Hindlimb muscle (tissue), 1 donor: Measurements from ENCODE around the gene SOX8. TPM values are rescaled to one million over a fixed set of nuclear protein-coding genes. Genes with fewer than 3 reads are reported as not detected.
"Not testable (repeated sequence)": the region's sequence is repeated elsewhere in the genome, so short reads cannot be mapped to it uniquely, and the experiment has no call there.

Experiments used
- DNase-seq: peaks from one replicate; pipeline ENCODE4 v3.0.0-alpha.2; 2013
- polyA plus RNA-seq: library from polyadenylated mRNA; unstranded; fragments of 120-200 nt; gene quantifications from one replicate; pipeline ENCODE4 v1.2.1, GENCODE V29; 2013; ENCODE audit not compliant: insufficient read length

Gene SOX8
- 43.7 TPM for polyA plus RNA-seq

- no peak for DNase-seq
Observed at GRCh38 chr16:981695-982144, at the start of gene SOX8. TSS of gene SOX8 (plus strand) at chr16:981770. CDS start at chr16:981923, 153 bp downstream.

GRCh38 chr16:932831-933330 is 48.7 kb upstream of the SOX8 start:
- DNase-seq, result no peak

GRCh38 chr16:933581-933980 is 48.0 kb upstream of the SOX8 start:
- no peak for DNase-seq

GRCh38 chr16:934178-934577 is 47.4 kb upstream of the SOX8 start:
- no peak for DNase-seq

- no peak for DNase-seq
Observed at GRCh38 chr16:935684-936083, 45.9 kb upstream of the SOX8 start.

GRCh38 chr16:937311-937710 is 44.3 kb upstream of the SOX8 start:
- no peak for DNase-seq

- no peak for DNase-seq
Observed at GRCh38 chr16:937723-938122, 43.8 kb upstream of the SOX8 start.

GRCh38 chr16:938136-938535 is 43.4 kb upstream of the SOX8 start:
- DNase-seq, result no peak

GRCh38 chr16:938752-939151 is 42.8 kb upstream of the SOX8 start:
- no peak for DNase-seq

GRCh38 chr16:939311-939710 is 42.3 kb upstream of the SOX8 start:
- DNase-seq, result no peak

- no peak for DNase-seq
Observed at GRCh38 chr16:939941-940340, 41.6 kb upstream of the SOX8 start.

GRCh38 chr16:942436-943060 is 39.0 kb upstream of the SOX8 start:
- DNase-seq, result no peak

GRCh38 chr16:943971-944370 is 37.6 kb upstream of the SOX8 start:
- no peak for DNase-seq

GRCh38 chr16:945271-946047 is 36.1 kb upstream of the SOX8 start:
- no peak for DNase-seq

- DNase-seq, result no peak
Observed at GRCh38 chr16:946048-946395, 35.5 kb upstream of the SOX8 start.

- no peak for DNase-seq
Observed at GRCh38 chr16:947255-947921, 34.2 kb upstream of the SOX8 start.

- not testable (repeated sequence) for DNase-seq
Observed at GRCh38 chr16:947922-948303, 33.7 kb upstream of the SOX8 start.

GRCh38 chr16:948767-949166 is 32.8 kb upstream of the SOX8 start:
- not testable (repeated sequence) for DNase-seq

- DNase-seq, result not testable (repeated sequence)
Observed at GRCh38 chr16:950733-951573, 30.6 kb upstream of the SOX8 start.

GRCh38 chr16:951660-952301 is 29.8 kb upstream of the SOX8 start:
- DNase-seq, result no peak

- DNase-seq, result no peak
Observed at GRCh38 chr16:952321-952720, 29.2 kb upstream of the SOX8 start.

GRCh38 chr16:953818-954217 is 27.8 kb upstream of the SOX8 start:
- DNase-seq, result not testable (repeated sequence)
